DMS 273 treated with DMSO at 0.1 percent for 48 hours (cell line): ENCODE measurements around the gene MLH1.

Experiments
- DNase-seq: peaks from one replicate; lab custom pipeline; 2025; lab: John Stamatoyannopoulos, UW

Gene MLH1

DNA sequence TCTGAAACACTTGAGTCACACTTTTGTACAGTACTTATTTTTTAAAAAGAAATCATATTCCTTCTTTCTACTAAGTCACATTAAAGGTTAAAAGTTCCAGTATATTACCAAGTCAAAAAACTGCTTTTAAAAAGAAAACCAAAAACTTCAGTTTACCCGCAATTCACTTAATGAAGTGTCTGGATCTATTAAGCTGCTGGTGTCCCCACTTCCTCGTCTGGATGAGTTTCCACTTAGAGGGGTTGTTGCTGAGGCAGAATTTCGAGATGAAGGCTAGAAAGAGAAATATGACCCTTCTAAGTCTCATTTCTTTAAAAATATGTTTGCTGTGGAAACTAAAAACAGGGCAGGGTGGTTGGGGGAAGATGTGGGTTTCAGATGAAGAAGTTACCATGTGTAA, 101.3 kb downstream of the MLH1 start:
- DNase-seq = no peak

DNA sequence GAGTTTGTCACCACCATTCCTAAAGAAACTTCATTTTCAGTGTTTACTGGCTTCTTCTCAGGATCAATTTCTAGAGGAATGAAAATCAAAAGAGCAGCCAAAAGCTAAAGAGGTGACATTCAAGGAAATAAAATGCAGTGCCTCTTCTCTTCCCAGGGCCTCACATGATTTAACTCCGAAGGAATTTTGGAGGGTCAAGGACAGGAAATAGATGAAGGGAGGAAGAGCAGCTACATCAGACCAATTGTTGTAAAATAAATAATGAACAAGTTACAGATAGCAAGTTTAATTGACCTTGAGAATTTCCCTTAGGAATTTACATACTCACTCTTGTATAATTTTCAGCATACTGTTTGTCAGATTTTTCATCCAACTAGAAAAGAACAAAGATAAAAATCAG, 103.0 kb downstream of the MLH1 start:
- DNase-seq = no peak

DNA sequence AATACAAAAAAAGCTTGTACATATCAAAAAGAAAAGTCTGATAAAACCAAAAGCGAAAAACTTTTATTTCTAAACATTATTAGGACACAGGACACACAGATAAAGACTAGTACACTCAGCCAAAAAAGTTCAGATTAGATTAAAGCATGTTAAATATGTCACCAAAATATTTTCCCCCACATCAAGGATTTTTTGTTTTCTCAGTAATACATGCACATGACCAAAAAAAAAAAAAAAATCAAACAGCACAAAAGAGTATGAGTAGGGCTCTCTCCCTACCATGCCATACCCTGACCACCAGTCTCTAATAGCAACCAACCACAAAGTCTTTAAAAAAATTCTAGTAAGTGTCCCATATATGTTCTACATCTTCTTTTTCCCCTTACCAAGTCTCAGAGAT, 103.7 kb downstream of the MLH1 start:
- no peak for DNase-seq

DNA sequence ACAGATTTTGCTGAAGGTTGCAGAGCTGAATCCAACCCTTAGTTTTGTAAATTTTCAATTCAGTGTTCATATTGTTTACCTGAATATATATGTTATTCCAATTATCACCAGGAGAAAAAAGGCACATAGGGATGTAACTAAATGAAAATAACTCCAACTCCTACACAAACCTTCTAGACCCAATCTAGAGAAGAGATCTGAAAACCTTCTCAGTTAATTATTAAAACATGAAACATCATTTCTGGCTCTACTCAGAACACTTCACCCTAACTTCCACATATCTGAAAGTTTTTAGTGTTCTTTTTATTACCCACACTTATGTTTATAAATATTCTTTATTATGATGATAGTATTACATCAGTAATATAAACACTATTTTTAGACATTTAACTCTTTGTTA, 104.5 kb downstream of the MLH1 start:
- DNase-seq = no peak

DNA sequence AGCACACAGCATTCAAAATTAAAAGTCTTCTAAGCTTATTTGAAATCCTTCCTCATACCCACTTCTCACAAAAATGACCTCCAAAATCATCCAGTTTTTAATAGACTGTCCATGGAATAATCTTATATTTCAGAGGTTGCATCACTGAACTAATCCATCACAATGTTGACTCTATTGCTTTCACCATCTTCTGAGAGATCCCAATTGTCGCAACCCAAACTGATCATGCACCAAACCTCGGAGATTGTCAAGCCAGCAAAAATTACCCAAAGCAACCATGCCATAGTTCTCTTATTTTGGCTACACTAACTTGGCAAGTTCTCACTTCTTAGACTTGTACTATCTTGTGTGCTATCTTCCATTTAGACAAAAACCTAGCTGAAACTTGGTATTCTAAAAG, 105.6 kb downstream of the MLH1 start:
- DNase-seq = no peak

DNA sequence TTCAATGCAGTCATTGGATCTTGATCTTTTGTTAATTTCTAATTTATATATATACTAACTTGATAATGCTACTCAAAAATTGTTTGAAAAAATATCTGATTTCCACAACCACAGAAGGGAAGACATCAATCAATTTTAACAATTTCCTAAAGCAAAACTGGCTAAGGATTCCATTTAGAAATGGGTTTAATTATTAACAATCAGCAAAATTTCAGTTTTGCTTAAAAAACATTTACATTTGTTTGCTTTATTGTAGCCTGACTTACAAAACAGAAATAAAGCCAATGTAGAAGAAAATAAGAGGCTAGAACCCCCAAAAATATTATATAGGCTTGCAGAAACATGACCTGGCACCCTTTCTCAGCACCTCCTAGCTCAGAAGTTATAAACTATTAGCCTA, 106.2 kb downstream of the MLH1 start:
- no peak for DNase-seq

DNA sequence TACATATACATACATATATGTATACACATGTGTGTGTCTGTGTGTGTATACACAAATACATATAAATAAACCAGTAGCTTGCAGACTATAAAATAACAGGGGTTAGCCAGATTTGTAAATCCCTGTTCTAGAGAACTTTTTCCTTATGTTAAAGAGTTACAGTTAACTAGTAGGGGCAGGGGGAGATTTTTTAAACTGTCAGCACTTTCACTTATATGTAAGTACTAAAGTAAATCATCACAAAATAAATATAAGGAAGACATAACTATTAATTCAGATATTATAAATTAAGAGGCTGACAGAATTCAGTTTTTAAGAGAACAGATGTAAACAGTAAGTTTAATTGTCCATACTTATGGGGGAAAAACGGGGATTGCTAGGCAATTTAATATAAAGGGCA, 107.1 kb downstream of the MLH1 start:
- DNase-seq = no peak
